C4-2B (cell line): Measurements from ENCODE around the gene PDSS1.

Source experiments
- CTCF ChIP-seq: fragments of 450-650 bp; conservative IDR thresholded peaks from 2 replicates; pipeline ENCODE4 v1.5.1; 2017; ENCODE audit warnings: mild to moderate bottlenecking
- ZFX ChIP-seq: fragments of 450-650 bp; IDR thresholded peaks from 2 replicates; pipeline ENCODE4 v1.6.1; 2017

DNA sequence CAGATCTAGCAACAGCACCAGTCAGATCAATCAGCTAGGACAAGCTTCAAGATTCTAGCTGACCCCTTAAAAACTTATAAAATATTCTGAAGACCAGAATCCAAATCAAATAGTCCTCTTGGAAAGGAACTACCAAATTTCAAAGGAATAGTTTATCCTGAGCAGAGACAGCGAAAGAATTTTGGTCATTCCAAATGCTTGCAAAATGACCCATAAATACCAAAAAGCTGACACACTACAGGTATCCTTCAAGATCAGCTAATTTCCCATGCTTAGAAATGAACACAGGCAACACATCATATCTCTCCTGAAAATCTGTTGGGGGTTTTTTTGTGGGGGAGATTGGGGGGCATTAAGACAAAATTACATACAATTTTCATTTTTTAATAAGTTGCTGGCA lies 78.8 kb downstream of the PDSS1 start:
- TF ChIP-seq CTCF, result no peak
- TF ChIP-seq ZFX, result no peak
